Right lung (tissue), 5 donors: ENCODE results near the gene TUBB8B. TPM values are rescaled to one million over a fixed set of nuclear protein-coding genes. Genes with fewer than 3 reads are reported as not detected.
"Not testable (repeated sequence)": the region's sequence is repeated elsewhere in the genome, so short reads cannot be mapped to it uniquely, and the experiment has no call there.

Experiments
- DNase-seq, 2 donors: peaks; one replicate each; pipeline ENCODE4 v3.0.0-alpha.2; 2013
- polyA plus RNA-seq, 5 donors: library from polyadenylated mRNA; unstranded; fragments of 120-200 nt; gene quantifications; one replicate each; pipeline versions ENCODE4 v1.2.1 to v1.2.3, GENCODE V29; 2013; ENCODE audit warnings: inconsistent platforms in 1 of 5, low replicate concordance in 1 of 5; ENCODE audit not compliant: insufficient read length in 5 of 5, insufficient read depth in 1 of 5

TUBB8B gene
- polyA plus RNA-seq, 5 donors = 0.56 to 1.2 (median 0.79) TPM; not detected in 1

DNA sequence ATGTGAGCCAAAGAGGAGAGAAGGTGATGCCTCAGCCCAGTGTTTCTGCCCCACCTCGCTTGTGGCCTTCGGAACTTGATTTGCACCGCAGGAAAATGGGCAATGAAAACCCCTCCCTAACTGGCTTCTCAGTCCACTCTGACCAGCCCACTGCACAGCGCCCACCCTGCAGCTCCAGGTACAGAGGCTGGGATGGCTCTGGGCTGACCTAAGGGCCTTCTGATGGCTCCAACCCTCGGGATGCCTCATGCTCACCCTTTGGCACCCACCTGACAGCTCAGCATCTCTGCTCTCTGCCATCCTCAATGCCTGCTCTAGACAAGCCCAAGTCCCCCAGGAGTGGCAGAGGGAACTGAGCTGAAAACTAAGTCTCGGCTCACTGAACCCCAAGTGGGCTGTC lies 36.2 kb downstream of the TUBB8B start:
- DNase-seq = not testable (repeated sequence)

DNA sequence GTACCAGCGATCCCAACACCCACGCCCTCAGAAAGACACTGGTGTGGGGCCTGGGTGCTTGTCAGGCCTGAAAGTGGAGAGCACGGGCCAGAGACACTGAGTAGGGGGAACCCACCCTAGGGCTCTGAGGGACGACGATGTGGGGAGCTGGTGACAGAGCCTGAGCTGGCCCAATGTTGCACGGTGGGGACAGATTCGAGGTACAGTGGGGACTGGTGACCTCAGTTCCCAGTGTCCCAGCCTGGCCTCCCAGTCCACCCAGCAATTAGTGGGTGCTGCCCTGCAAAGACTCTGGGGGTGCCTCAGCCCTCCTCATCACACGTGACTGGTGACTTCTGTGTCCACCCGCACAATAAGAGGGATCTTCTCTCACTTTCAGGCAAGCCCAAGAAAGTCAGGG lies 36.6 kb downstream of the TUBB8B start:
- DNase-seq = not testable (repeated sequence)

DNA sequence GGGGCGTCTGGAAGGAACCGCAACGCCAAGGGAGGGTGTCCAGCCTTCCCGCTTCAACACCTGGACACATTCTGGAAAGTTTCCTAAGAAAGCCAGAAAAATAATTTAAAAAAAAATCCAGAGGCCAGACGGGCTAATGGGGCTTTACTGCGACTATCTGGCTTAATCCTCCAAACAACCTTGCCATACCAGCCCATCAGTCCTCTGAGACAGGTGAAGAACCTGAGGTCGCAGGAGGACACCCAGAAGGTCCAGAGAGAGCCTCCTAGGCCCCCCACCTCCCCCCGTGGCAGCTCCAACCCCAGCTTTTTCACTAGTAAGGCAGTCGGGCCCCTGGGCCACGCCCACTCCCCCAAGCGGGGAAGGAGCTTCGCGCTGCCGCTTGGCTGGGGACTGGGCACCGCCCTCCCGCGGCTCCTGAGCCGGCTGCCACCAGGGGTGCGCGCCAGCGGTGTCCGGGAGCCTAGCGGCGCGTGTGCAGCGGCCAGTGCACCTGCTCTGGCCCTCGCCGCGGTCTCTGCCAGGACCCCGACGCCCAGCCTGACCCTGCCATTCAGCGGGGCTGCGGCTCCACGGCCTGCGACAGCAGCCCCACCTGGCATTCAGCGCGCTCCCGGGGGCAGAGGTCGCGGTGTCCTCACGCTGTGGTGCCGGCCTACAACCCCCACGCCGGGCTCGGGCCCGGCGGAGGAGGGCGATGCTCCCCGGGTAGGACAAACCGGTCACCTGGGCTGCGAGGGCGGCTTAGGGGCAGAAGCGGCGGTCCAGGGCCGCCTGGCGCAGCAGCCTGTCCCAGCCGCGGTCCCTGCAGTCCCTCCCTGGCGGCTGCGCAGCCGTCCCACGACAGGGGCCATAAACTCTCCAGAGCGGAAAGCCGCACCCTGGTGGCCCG lies 37.8 kb downstream of the TUBB8B start:
- DNase-seq = not testable (repeated sequence)

DNA sequence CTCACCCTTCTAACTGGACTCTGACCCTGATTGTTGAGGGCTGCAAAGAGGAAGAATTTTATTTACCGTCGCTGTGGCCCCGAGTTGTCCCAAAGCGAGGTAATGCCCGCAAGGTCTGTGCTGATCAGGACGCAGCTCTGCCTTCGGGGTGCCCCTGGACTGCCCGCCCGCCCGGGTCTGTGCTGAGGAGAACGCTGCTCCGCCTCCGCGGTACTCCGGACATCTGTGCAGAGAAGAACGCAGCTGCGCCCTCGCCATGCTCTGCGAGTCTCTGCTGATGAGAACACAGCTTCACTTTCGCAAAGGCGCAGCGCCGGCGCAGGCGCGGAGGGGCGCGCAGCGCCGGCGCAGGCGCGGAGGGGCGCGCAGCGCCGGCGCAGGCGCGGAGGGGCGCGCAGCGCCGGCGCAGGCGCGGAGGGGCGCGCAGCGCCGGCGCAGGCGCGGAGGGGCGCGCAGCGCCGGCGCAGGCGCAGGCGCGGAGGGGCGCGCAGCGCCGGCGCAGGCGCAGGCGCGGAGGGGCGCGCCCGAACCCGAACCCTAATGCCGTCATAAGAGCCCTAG lies 38.7 kb downstream of the TUBB8B start:
- not testable (repeated sequence) for DNase-seq

DNA sequence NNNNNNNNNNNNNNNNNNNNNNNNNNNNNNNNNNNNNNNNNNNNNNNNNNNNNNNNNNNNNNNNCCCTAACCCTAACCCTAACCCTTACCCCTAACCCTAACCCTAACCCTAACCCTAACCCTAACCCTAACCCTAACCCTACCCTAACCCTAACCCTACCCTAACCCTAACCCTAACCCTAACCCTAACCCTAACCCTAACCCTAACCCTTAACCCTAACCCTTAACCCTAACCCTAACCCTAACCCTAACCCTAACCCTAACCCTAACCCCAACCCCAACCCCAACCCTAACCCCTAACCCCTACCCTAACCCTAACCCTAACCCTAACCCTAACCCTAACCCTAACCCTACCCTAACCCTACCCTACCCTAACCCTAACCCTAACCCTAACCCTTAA lies 39.5 kb downstream of the TUBB8B start:
- DNase-seq = not testable (repeated sequence)

Other genes with a start within 250 kb of the TUBB8B start
- gene USP14, start 108.9 kb upstream of the TUBB8B start, polyA plus RNA-seq = 10 to 100 TPM; 33.5 to 57.4 (median 48.5) TPM
- 100 to 1,000 TPM in 4 of 5 donors, 10 to 100 TPM in 1; 70.8 to 156 (median 127) TPM for gene THOC1, start 218.4 kb upstream of the TUBB8B start, polyA plus RNA-seq